SKM-1 (cell line): ENCODE results near the gene CARS2.

ENCODE experiments used
- DNase-seq: peaks from one replicate; lab custom pipeline; 2025; ENCODE audit not compliant: unreplicated experiment; lab: John Stamatoyannopoulos, UW

The CARS2 gene

GRCh38 chr13:110653271-110653670 is 52.6 kb downstream of the CARS2 start:
- DNase-seq: no peak

GRCh38 chr13:110652764-110653163 is 53.2 kb downstream of the CARS2 start:
- no peak for DNase-seq

DNA sequence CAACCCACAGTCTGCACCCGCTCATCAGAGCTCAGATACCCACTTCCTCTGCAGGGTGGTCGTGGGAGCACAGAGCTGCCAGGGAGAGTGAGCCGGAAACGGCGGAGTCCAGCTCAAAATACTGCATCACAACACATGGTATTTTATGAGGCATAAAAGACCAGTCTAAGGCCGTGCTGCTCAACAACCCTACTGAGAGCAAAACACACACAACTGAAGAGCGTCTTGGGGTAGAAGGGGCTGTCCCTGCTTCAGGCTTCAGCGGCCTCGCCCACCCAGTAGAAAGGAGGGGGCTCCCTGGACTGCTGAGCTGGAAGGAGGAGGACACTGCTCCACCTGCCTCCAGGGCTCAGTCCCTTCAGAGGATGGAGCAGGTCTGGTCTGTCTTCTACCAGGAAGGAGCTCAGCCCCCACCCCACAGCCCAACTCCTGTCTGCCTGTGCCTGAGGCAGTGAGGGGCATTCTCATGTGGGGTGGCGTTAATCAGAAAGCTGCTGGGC is 53.6 kb downstream of the CARS2 start:
- DNase-seq: no peak

GRCh38 chr13:110651726-110652230 is 54.1 kb downstream of the CARS2 start:
- no peak for DNase-seq

GRCh38 chr13:110651271-110651670 is 54.6 kb downstream of the CARS2 start:
- no peak for DNase-seq

GRCh38 chr13:110650436-110650835 is 55.5 kb downstream of the CARS2 start:
- DNase-seq: no peak

GRCh38 chr13:110649551-110649950 is 56.4 kb downstream of the CARS2 start:
- DNase-seq: no peak

DNA sequence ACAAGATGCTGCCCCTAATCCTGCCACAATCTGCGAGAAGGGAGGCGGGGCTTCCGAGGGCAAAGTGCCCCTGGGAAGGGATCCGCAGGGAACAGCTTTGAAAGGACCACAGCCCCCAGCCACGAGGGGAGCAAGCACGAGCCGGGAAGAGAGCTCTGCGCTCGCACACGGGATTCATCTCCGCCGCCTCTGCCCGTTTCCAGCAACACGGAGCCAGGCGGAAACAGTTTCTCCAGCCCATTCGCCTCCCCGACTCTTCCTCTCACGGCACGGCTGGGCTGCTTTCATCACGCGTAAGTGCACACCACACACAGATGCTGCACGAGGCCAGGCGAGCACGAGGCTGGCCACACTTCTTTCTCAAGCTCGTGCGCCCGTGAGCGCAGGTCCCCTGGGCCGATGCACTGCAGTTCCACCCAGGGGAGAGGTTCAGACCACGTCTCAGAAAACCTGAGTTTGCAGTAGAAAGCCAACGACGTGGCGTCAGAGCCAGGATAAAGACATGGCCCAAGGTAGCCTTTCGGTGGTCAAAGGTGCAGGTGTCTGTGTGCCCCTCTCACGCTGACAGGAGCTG is 57.0 kb downstream of the CARS2 start:
- no peak for DNase-seq

DNA sequence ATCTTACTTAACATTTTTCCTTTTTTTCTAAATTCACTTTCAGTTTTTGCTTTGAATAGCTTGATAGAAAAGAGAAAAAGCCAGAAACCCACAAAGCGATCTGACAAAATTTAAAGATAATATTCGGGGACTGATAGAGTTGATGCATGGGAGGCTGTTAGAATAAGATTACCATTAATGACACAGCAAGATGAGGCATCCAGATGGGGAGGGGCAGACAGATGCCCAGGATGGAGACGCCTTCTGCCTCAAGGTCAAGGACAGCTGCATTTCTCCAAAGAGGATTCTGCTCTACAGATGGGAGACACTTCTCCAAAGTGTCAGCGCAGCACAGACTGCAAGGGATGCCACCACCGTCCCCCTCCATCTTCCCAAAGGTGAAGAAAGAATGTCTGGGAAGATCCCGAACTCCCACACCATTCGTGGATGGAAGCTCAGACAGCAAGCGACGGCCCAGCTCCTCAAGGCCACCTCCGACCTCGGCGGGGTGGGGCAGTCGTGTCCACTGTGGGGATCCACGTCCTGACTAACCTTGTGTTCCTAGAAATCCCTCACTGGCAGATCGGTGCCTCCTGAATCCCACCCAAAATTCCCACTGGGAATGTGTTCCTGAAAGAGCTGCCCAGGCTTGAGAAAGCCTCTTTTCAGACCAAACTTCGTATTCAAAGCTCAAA is 57.6 kb downstream of the CARS2 start:
- no peak for DNase-seq

GRCh38 chr13:110647365-110647737 is 58.6 kb downstream of the CARS2 start:
- DNase-seq: no peak

DNA sequence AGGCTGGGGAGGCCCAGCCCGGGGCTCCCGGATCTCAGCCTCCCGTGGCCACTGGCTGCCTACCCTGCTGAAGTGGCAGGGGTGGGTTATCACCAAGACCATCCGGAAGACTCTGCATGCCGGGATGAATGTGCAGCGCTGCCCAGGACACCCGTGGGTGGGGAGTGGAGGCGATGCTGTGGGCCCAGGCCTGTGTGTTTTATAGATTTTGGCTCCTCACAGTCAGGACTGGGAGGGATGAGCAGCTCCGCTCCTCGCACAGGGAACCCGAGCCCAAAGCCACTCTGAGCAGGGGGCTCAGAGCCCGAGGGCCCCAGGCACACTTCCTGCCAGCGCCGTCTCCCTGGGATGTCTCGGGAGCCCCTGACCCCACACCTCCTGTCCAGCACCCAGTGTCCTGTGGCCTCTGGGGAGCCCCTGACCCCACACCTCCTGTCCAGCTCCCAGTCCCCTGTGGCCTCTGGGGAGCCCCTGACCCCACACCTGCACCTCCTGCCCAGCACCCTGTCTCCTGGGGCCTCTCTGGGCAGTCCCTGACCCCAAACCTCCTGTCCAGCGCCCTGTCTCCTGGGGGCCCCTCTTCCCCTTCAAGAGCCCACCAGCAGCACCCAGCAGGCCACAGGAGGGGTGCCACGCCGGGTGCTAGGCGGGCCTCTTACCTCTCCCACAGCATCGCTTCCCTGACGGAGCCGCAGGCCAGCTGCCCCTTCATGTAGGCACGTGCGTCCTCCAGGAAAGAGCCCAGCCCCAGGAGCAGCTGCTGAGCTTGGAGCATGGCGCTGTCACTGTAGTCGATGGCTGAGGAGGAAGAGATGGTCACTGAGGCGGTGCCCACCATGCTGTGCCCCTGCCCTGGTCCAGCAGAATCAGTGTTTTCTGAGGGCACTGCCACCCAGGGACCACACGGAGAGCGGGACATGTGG is 59.2 kb downstream of the CARS2 start:
- DNase-seq: no peak

- DNase-seq: no peak
These were observed 60.2 kb downstream of the CARS2 start for GRCh38 chr13:110645750-110646149.

GRCh38 chr13:110644892-110645521 is 60.9 kb downstream of the CARS2 start:
- no peak for DNase-seq

DNA sequence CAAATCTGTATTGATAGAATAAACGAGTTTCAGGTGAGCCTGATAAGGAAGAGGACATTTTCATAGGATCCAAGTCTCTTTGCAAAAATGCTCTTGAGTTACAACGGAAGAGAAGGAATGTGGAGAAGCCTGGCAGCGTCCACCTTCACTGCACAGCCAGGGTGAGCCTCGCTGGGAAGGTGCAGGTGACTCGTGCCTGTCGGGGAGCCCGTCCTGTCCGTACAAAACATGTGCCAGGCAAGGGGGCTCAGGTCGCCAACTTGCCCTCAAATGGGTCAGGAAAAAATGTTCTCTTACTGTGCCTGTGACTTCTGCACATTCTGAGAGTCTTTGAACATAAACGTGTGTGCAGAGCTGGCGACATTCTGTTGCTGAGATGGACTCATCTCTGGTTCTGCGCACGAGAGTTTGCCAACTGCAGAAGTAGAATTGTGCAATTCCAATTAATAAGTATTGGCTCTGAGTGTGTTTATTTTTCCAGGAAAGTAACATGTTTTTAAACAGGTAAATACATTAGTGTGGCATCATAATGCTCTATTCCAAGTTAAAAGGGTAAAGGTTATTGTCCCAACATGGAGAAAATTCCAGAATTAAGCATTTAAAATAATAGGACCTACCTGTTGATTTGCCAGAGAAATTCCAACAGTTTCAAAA is 62.0 kb downstream of the CARS2 start:
- no peak for DNase-seq

DNA sequence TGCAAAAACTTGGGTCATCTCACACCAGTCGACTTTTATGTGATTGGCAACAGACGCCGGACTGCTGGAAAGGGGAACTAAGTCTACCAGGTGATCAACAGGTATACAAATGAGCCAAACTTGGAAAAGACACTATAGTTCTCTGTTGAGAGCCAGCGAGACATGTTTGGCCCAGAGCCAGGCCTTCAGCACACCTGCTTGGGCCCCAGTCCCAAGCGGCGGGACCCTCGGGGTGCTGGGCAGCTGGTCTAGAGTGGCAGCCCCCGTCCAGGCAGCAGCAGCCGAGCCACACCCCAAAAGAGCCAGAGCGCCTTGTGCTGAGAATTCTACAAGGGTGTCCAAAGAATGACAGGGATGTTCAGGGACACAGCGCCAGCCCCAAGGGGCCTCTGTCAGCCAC is 62.6 kb downstream of the CARS2 start:
- no peak for DNase-seq

DNA sequence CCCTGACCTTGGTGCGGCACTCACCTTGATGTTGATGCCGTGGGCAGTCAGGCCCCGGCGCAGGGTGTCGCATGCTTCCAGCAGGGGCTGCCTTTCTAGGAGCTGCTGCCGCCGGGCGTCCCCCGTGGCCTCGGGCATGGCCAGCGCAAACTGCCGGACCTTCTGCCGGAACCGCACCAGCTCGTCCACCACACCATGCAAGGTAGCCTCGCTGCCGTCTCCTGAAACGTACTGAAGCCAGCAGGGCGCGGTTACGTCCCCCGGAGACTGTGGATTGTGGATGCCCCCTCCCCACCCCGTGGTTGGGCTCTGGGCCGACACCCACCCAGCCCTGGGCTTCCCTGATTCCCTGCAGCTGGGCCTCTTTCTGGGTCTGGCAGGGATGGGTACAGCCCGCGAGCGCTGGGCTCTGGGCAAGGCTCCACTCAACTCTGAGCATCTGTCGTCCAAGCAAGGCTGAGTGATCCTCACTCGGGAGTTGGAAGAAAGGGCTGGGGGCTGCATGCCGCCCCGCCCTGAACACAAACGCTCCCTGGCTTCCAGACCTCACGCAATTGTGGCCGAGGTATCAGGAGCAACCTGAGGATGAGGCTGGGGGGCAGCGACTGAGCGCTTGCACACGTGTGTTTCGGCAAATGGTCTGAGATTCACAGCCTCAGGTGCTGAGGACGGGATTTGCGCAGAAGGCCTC is 63.5 kb downstream of the CARS2 start:
- no peak for DNase-seq

GRCh38 chr13:110641055-110642015 is 64.6 kb downstream of the CARS2 start:
- no peak for DNase-seq

- DNase-seq: no peak
These were observed 65.3 kb downstream of the CARS2 start for GRCh38 chr13:110640591-110641029.

DNA sequence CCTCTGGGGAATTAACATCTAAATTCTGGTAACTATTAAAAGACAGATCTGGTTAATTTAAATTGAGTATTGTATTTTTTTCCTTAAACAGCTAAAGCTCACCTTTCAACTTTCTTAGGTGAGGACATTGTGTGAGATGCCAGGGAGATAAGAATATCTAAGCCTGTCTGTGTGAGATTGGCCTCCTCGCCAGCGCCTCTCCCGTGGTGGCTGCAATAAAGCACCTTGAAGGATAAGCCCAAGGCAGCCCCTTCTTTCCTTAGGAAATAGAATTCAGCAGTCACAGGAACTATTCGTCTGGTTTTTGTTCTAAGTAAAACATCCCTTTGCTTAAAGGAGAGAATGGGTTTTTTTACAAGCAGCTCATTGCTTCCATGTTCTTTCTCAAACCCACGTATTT is 66.0 kb downstream of the CARS2 start:
- DNase-seq: no peak
